ENCODE data around the gene YWHAH.

- TF ChIP-seq CTCF (IDR thresholded peaks at IDR 0.05; ENCODE audit: insufficient read depth, low read length) (no peak), REST (IDR thresholded peaks at IDR 0.05; ENCODE audit: insufficient replicate concordance, low read depth) (no peak), POLR2AphosphoS5 (IDR thresholded peaks at IDR 0.05; ENCODE audit: low read depth) (no peak), SPI1 (IDR thresholded peaks at IDR 0.05; ENCODE audit: borderline replicate concordance, low read depth) (no peak), GABPA (IDR thresholded peaks at IDR 0.05; ENCODE audit: low read depth) (no peak)
Observed at GRCh38 chr22:31953261-31953660, 8.9 kb downstream of the YWHAH start.

Measured in HL-60 (cell line).